HG02938 (cell line): ENCODE measurements around the gene INSC.

Experiments used
- ATAC-seq: cut with Tn5 transposase; IDR thresholded peaks from one replicate; pipeline ENCODE4 v1.9.1; 2021; ENCODE audit warnings: mild to moderate bottlenecking, moderate library complexity; ENCODE audit not compliant: unreplicated experiment

Gene INSC

DNA sequence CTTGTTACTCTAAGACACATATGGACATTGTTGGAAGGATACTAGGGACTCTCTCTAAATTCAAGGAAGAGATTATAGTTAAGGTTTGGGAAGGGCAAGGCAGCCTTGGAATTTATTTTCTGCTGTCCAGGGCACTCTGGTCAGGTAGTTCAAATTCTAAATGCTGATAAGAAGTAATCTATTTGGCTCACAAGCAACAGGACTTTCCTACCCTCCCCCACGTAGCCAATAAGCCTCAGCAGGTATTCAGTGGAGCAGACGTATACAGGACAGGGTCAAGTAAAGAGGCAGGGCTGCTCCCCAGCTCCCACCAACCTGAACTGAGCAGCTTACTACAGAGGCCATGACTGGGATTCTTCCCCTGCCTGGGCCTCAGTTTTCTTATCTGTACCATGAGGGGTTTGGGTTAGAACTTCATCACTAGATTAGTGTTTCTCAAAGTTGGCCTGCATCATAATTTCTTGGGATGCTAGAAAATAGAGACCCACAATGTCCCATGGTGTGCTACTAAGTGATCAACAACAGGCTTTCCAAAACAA is 6.1 kb upstream of the INSC start:
- ATAC-seq = no peak

DNA sequence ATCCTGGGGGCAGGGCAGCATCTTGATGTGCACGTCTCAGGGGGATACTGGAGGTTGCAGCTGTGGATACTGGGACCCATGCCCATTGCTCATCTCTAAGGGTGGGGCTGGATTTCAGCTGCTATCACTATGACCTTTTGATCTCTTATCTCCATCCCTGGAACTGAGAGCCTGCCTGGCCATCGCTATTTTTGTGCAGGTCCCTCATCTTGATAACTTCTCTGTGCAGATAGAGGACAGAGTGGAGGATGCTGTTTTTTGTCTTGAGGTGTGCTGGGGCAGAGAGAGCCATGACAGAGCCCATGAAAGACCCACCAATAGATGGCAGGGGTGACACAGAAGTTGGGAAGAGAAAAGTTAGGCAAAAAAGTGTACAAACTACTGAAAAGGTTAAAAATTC is 5.1 kb upstream of the INSC start:
- ATAC-seq = no peak

DNA sequence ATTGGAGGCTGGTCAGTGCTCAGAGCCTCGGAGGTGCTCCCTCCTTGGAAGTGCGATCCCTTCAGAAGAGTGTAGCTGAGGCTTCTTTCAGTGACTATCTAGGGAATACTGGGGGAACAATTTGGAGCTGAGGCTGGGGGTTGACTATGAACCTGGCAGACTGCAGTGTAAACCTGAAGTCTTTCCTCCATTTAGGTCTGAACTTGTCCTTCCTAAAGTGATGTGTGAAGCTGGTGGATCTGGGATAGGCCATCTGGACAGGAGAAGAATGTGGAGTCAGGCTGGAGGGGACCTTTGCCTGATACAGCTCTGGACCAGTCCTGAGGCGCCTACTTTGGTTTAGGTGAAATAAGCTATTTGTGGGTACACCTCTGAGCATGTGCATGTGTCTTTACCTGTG is 3.5 kb upstream of the INSC start:
- no peak for ATAC-seq

DNA sequence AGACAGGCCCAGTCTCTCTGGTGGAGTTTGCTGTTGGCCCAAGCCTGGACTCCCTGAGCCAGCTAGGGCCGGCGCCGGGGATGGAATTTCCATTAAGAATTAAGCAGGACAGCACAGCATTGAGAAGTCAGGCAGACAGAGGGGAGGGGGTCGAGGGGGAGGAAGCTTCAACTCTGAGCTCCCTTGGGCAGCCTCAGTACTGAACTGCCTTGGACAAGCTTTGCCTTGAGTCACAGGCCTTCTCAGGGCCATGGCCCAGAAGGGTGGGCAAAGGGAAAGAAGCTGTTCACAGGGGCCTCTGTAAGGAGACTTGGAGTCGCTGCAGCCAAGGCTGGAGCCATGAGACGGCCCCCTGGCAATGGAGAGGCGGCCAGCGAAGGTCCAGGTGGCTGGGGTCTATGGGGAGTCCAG is 2.6 kb upstream of the INSC start:
- ATAC-seq = no peak

DNA sequence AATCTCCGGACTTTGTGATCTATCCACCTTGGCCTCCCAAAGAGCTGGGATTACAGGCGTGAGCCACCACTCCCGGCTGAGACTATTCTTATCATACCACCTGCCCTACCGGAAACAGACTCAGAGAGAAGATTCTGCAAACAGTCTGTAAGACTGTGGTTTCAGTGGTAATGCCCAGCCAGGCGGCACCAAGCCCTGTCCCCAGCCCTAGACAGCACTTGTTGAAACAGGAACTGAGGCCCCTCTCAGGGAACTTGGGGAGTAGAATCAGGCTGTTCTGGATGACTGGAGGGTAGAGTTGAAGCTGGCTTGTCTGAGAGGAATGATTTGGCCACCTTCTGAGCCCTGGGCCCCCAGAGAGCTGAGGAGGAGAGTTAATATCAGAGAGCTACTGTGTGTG is 1.3 kb upstream of the INSC start:
- peak; percentile 88 for ATAC-seq

DNA sequence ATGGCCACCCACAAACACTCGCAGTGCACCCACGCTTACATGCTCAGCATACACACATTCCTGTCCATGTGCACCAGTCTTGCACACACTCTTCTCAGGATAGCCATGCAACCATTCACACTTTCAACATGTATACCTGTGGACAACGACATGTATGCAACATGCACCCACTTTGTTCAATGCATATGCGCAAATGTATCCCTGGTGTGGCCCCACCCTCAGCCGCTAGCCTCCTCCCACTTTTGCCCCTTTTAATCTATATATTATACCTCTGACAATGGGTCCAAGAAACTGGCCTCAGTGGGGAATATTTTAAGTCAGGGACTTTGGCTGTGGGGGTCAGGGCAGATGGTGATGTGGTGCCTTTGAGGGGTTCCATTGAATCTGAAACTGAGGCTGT is 963 bp downstream of the INSC start:
- no peak for ATAC-seq

DNA sequence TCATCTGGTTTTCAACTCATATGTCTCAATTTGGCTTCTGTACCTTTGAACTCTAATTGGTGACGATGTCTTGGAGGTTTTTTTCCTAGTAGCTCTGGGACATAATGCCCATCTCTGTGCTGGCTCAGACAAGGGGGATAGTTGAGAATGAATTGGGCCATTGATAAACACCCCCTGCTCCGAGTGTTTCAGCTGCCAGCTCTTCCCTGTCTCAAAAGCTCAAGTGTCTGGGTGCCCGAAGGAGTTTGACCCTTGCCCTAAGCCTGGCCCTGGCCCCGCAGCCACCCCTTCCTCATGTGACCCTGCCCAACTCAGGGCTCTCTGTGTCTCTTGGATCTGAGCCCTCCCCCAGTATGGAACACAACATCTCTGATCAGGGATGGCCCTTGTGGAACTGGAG is 3.0 kb downstream of the INSC start:
- no peak for ATAC-seq

DNA sequence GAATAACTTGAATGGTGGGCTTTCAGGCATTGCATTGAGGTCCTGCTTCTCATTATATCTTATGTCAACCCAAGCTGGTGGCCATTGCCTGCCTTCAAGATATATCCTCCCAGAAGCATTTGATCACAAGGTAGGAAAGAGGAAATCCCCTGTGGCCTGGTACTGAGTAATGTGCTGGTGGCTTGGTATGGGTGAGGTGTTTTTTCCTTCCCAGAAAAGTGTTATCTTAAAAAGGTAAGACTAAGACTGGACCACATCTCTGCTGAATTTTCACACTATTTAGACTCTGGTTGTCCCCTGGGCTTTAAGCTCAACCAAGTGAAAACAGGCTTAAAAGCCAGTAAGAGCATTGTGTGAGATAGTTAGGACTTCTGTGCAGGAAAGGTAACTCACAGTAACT is 3.7 kb downstream of the INSC start:
- ATAC-seq = peak; percentile 33

DNA sequence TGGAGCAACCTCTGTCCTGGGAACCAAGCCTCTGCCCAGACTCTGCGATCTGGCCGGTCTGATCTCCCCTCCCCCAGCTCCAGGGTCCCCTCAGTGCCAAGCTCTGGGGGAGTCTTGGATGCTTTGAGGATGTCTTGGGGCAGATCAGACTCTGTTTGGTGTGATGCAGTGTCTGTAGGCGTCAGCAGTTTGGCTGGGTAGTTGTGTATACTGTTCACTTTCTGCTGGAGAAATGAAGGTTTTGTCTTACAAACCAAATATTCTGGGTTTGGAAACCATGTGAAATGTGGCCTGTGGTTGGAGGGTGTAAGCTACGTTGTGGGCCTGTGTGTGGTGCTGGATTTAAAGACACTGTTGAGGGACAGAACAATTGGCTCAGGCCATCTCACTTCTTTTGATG is 4.6 kb downstream of the INSC start:
- ATAC-seq = no peak

DNA sequence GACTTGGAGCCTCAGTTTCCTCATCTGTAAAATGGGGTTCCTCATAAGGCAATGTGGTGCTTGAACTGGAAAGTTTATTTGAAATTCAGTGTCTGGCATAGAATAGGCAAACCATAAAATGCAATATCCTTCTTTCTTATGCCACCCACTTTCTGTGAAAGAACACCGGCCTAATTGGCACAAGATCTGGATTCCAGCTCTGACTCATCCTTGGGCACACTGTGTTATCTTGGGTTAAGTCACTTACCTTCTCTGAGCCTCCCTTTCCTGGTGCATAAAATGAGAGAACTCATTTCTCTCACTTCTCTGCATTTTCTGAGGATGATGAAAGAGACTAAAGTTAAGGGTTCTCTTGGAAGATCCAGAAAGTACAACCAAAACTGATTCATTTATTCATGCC is 5.1 kb downstream of the INSC start:
- no peak for ATAC-seq

DNA sequence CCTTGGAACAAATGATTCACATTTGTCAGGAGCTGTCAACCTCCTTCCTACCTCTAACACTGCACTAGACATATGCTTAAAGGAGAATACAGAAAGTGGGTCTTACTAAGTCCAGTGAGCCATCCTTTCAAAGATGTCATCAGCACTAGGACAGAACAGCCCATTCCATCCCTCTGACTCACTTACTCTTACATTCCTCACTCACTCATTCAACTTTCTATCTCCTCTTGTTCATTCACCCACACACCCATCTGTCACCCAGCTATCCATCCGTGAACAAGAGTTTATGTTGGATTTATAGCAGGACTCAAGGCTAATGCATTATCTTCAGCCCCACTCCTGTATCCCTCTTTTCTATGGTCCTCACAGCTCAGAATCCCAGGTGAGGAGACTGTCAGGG is 9.1 kb downstream of the INSC start:
- ATAC-seq = no peak

DNA sequence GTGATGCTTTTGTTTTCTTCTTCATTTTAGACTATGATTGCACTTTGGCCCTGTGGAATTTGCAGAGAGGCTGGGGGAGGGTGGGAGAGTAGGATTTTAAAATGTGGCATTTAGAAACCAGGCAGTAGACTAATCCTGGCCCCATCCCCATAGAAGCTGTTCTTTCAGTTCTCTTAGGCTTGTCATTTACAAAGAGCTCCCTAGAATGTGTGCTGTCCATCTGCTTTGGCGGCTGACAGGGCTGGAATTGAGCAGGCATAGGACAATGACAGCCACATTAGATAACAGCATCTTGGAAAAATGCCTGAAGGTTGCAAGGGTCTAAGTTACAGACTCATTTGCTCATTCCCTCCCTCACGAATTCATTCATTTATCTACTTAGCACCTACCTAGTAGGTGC is 9.8 kb downstream of the INSC start:
- ATAC-seq = no peak

DNA sequence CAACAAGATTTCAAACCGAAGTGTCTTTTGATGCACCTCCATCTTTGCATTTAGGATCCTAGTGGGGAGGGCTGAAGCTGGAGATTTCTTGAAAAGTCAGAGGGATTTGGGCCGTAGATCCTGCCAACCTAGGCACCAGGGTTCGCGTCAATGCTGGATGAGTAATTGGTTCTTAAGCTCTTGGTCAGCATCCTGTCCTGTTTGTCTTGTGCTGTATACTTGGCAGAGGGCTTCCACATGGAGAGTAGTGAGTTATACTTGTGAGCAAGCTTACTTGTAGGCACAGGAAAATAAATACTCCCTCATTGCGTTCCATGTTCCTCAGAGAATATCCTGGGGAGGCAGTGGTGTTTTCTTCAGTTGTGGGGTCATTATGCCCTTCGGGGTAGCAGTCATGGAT is 12.6 kb downstream of the INSC start:
- no peak for ATAC-seq

DNA sequence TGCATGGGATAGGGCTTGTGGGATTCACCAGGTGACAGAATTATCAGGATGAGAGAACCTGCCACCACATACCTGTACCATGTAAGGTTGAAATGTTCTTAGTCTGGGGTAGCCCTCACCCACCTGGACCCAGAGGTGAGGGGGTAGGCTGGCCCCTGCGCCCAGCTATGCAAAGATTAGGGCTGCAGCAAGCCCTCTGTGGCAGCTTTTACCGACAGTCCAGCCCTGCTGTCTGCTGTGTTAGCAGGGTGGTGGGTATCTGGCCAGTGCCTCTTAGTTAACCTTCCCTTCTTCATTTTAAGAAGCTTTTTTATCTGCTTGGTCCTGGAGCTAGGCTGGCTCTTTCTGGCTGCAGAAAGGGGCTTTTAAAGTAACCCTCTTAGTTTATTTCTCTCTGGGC is 13.9 kb downstream of the INSC start:
- no peak for ATAC-seq

DNA sequence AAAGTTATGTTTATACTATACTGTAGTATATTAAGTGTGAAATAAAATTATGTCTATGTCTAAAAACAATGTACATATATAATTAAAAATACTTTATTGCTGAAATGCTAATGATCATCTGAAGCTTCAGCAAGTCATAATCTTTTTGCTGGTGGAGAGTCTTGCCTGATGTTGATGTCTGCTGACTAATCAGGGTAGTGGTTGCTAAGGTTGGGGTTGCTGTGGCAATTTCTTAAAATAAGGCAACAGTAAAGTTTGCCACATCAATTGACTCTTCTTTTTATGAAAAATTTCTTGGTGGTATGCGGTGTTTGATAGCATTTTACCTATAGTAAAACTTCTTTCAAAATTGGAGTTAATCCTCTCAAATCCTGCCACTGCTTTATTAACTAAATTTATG is 21.4 kb downstream of the INSC start:
- ATAC-seq = no peak

DNA sequence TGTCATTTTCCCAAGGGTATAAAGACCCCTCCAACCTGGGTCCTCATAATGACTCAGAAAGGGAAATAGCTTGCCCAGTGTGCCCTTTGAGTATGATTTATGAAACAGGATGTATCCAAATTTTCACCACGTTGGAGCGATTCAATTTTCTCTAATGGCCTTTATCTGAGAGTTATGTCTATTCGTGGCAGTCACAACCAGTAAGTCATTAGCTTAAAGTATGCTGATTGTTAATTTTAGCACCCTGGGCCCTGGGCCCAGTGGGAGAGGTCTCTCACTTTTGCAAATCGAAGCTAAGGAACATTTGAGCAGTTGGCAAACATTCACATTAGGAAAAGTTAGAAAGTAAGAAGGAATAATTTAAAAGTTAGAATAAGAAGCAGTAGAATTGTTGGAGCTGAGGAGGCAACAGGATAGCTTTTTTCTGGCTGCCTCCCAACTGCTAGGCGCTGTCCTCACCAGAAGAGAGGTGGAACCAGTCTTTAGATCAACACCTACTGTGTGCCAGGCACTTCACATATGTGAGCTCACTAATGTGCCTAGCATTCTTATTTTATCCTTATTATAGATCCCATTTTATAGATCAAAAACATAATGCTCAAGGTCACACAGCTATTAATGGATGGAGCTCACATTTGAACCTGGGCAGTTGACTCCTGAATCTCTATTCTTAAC is 24.5 kb downstream of the INSC start:
- ATAC-seq = no peak

DNA sequence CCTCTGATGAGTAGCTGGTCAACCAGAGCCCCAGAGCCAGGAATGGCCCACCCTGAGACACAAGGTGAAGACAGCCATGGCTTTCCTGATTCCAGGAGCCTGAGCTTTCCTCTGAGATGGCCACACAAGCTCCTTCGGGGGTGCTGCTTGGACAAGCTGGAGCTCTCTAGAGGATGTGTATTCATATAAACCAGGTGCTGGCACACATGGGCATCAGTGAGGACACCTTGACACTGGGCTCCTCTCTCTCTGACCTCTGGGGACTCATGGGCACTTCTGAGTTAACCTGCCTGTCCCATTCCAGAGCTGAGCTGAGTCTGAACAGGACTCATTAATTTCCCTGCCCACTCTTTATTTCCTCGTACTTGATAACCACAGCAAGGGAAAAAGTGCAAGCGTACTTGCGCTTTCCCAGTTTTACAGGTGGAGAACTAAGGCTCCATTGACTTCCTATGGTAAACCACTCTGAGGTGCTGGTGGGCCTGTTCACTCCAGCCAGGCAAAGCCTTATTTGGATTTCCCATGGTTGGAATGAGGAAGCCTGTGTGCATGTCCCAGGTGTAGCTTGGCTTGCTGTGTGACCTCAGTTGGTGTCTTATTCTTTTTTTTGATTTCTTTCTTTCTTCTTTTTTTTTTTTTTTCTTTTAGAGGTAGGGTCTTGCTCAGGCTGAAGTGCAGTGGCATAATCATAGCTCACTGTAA is 25.4 kb downstream of the INSC start:
- ATAC-seq = no peak

DNA sequence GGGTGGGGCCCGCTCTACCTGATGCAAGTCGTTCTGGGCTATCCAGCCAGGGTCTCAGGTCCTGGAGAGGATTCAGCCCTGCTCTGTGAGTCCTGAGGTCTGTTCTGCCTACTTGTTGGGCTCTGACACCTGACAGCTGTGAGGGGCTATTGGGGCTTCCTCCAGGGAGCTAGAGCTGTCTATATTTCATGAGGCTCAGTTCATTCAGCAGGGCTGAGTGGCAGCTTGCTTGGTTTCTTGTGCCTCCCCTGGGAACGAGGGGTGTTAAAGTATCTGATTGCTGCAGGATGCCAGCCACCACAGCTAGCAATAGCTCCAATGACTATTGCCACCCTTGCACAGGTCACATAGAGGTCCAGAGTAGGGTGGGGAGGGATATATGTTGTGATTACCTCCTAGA is 26.7 kb downstream of the INSC start:
- ATAC-seq = no peak

DNA sequence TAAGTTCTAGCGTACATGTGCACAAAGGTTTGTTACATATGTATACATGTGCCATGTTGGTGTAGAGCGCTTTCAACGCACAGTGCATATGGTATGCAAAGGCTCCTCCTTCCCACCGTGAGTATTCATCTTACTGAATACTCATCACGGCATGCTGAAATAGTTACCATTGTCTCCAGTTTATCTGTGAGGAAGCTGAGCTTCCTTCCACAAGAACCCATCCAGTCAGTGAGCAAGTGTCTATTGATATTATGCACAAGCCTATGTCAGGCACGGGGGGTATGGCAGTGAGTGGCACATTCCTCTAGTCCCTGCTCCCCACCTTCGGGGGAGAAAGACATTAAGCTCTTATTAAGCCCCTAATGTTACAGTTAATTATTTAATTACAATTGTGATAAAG is 28.1 kb downstream of the INSC start:
- ATAC-seq = no peak

DNA sequence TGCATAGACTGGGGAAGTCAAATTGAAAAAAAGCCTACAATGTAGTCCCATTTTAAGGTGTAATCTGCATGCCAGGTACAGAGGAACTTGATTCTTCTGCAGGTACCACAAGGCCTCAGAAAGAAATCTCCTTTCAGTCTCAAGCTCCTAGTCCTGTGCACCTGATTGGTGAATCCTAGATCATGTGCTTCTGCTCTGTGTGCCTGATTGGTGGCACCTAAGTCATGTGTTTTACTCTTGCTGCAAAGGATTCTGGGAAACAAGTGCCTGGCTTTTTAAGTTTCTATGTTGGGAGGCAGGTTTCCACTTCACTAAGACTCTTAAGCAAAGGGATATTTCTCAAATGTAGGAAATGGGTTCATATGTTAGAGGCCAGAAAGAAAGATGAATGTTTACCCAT is 29.1 kb downstream of the INSC start:
- no peak for ATAC-seq

DNA sequence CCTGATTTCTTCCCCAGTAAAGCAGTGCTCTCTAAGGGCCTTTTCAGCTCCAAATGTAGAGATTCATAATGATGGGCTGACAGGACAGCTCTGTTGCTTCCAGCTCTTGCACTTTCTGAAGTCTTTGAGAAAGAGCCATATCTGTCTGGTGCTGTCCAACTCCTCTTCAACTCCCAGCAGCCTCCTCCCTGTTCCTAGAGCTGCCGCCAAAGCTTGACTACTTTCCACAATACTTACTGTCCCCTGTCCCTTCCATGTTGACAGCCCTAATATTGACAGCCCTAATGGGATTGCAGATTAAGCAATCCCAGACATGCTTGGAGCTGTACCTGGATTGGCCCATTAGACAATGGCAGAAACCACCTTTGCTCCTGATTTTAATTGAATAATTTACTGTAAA is 29.6 kb downstream of the INSC start:
- no peak for ATAC-seq

DNA sequence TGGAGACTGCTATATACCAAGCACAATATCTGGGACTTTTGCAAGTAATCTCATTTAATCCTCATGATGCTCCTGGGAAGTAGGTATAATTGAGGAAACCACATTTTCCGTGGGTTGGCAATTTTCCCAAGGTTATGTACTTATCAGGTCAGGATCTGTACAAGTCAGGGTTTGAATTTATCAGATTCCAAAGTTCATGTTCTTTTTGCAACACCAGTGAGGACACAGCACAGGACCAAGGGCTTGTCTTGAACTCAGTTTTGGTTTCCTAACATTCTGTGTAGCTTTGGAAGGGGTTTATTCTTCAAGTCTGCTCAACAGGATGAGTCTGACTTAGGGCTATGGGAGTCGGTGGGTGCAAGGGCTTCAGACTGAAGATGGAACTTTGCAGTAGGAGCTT is 30.4 kb downstream of the INSC start:
- ATAC-seq = no peak

DNA sequence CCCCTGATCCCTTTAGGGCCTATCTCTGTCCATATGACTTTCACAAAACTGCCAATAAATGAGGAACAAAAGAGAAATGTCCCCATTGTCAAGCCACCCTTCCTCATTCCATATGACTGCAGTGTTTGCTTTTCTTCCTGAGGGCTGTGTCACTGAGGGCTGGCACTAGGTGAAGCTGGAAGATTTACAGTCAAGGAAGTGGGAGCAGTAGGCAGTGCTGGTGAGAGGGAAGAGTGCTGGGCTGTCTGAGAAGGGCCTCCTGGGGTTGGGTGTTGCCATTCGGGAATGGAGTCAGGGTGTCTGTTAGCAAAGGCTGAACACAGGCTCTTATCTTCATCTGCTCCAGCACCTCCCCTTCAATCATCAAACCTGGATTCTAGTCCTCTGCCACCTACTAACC is 30.9 kb downstream of the INSC start:
- ATAC-seq = no peak
